GM20000 (cell line): ENCODE data around the gene CRADD.
"Not testable (repeated sequence)": the region's sequence is repeated elsewhere in the genome, so short reads cannot be mapped to it uniquely, and the experiment has no call there.

Source experiments
- DNase-seq: peaks from one replicate; pipeline ENCODE4 v3.0.0; 2012; ENCODE audit warnings: low spot score
- TF ChIP-seq, protein P1 (sequence below): IDR thresholded peaks from 2 replicates; pipeline ENCODE4 v1.5.1; 2012; ENCODE audit warnings: mild to moderate bottlenecking, control low read depth; ENCODE audit errors: extremely low read depth, missing control alignments

CRADD gene

DNA sequence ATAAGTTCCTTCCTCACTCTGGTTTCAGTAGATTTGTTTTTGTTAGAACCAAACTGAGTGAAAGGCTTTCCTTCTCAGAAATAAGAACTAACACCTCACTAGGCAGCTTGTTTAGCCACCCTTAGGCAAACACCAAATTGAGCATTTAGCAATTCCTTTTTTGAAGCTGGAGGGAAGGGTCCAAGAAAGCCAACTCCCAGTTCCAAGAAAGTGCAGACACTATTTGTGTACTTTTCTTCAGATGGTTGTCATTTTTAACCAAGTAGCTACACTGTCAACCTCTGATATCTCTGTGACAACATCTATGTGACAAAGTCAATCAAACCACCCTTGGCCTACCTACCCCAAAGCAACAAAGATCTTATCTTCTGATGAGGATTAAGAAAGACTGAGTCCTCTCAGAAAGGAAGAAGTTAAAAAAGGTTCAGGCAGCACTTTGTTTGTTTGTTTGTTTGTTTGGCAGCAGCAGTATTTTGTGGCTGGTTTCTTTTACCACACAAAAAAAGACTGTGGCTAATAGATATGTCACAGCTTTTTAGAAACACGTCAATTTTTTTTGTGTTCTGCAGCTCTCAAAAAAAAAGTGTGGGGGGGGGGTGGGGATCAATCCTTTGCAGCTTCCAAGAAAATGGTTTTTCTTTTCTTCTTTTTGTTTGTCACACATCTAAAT is 203.8 kb downstream of the CRADD start:
- TF ChIP-seq, protein P1, sequence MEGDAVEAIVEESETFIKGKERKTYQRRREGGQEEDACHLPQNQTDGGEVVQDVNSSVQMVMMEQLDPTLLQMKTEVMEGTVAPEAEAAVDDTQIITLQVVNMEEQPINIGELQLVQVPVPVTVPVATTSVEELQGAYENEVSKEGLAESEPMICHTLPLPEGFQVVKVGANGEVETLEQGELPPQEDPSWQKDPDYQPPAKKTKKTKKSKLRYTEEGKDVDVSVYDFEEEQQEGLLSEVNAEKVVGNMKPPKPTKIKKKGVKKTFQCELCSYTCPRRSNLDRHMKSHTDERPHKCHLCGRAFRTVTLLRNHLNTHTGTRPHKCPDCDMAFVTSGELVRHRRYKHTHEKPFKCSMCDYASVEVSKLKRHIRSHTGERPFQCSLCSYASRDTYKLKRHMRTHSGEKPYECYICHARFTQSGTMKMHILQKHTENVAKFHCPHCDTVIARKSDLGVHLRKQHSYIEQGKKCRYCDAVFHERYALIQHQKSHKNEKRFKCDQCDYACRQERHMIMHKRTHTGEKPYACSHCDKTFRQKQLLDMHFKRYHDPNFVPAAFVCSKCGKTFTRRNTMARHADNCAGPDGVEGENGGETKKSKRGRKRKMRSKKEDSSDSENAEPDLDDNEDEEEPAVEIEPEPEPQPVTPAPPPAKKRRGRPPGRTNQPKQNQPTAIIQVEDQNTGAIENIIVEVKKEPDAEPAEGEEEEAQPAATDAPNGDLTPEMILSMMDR = no peak
- no peak for DNase-seq

DNA sequence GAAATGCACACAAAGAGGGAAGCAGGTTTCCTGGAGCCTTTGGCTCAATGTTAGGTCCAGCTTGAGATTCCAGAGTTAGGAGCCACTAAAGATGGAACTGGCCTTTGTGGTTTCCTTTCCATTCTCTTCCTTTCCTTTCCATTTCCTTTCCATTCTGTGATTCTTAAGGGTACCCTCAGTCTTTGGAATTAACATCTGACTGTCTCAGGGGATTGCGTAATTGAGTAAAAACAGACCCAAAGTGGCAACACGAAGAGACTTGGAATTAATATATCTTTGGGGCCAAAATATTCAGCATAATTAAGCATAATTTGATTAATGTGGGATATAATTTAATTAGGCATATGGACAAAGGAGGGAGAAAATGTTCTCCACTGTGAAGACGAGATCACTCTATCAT is 205.6 kb downstream of the CRADD start:
- DNase-seq = no peak
- TF ChIP-seq, protein P1 = no peak

DNA sequence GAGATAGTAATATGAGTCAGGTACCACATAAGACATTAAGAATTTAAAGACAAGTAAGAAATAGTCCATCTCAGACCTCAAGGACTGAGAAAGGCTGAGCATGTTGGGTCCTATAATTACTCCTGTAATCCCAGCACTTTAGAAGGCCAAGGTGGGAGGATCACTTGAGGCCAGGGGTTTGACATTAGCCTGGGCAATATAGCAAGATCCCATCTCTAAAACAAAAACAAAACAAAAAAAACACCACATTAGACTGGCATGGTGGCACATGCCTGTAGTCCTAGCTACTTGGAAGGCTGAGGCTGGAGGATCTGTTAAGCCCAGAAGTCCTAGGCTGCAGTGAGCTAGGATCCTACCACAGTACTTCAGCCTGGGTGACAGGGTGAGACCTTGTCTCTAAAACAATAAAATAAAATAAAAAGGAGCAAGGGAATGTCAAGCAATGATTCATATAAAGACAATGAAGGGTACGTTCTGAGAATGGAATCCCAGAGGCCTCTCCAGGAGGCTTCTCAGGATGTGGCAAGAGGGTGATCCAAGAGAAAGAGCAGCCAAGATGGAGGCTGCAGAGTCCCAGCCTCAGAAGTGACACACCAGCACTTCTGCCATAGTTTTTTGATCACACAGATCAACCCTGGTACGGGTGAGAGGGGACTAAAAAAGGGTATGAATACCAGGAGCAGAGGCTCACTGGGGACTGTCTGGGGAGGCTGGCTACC is 206.4 kb downstream of the CRADD start:
- TF ChIP-seq, protein P1 = no peak
- DNase-seq = no peak

DNA sequence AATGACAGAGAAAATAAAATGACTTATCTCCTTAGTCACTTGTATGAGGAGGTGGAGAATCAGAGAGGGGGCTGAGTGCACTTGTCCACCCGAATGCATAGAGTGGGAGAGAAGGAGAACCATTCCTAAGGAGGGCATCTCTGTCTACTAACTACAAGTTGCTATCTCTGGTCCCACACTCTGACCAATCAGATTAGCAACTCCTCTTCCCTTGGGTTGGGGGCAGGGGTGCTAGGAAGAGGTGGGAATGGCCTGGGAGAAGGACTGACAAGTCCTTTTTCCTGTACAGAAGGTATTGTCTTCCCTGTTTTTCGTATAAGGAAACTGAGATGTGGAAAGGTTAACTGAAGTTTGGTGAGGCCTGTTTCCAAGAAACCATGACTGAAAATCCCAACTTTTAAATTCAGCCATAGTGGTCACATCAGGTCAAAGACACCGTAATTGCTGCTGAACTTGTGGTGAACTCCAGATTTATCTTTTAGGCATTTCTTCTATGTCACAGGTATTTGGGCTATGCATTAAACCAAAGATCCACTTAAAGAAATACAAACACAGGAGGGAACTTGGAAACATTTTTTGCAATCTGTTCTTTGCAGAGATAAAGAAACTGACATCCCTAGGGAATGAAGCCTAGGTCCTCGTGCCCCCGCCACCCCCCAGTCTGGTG is 207.8 kb downstream of the CRADD start:
- DNase-seq = no peak
- TF ChIP-seq, protein P1 = no peak

DNA sequence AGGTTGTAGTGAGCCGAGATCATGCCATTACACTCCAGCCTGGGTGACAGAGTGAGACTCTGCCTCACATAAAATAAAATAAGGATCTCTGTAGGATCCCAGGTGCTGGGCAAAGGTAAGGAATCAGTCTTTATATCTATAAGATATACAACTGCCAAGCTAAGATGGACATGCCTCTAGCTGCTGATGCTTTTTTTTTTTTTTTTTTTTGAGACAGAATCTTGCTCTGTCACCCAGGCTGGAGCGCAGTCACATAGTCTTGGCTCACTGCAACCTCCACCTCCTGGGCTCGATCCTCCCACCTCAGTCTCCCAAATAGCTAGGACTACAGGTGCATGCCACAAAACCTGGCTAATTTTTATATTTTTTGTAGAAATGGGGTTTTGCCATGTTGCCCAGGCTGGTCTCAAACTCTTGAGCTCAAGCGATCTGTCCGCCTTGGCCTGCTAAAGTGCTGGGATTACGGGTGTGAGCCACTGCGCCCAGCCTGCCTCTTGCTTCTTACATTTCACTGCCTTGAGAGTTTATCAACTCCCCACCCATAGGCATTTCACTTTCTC is 208.9 kb downstream of the CRADD start:
- not testable (repeated sequence) for DNase-seq

DNA sequence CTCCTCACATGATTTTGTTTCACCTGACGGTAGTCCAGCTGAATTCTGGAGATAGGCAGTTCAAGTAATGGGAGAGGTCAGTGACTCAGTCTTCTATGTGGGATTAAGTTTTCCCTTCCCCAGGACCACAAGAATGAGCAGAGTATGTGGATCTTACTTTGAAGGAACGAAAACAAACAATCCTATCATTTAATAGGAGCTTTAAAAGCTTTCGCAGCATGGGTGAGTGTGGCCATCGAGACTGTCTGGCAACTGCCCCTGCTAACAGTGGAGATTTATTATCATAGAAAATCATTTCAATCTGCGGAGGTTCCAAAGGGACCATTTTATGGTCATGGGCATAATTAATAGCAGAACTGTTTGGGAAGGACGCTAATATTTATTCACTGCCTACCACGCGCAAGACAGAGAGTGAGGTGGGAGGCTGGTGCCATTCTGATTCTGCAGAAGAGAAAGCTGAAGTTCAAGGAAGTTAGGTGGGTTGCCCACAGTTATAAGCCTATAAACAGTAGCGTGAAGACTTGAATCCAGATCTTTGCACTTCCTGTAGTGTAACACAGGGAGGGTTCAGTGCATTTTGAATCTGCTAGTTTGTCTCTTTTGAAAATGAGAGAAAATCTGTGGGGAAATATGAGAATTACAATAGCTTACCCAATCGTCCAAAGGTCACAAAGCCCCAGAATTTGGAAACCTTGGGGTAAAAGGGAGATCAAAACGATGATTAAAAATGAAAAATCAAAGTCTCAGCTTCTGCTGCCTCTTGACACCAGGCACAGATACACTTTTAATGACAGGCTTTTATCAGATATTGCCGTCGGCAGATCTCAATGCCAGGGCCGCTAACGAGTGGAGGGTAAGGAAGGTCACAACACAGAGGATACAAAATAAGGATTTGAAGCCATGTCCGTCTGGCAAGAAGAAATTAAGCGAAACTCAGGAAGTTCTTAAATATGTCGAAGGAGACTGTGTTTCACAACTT is 209.6 kb downstream of the CRADD start:
- TF ChIP-seq, protein P1 = no peak
- DNase-seq = no peak

DNA sequence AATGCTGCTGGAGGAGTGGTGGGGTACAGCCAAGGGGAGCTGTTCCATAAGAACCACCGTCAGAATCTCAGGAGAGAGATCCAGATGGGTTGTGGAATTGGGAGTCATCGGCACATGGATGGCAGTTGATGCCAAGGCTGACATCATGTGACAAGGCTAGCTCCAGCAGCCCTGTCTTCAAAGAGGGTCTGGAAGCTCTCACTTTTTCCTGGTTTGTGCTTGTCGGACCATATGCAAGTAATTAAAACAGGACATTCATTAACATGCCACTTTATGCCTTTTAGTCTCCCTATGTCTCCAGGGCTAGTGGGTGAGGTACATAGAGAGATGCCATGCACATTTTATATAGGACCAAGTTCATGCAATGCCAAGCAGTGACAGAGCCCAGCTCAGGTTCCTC is 211.8 kb downstream of the CRADD start:
- DNase-seq = no peak
- TF ChIP-seq, protein P1 = no peak
